Smooth muscle cell (in vitro differentiated cells): ENCODE results near the gene TAF6L. TPM values are rescaled to one million over a fixed set of nuclear protein-coding genes. Genes with fewer than 3 reads are reported as not detected.

ENCODE experiments used
- DNase-seq: peaks from one replicate; lab custom pipeline; 2025; ENCODE audit not compliant: unreplicated experiment; lab: John Stamatoyannopoulos, UW
- H2AFZ ChIP-seq: fragments of 200-600 bp; sonication (generic); 2 replicates; pipeline ENCODE4 v1.6.0; 2016; ENCODE audit warnings: antibody characterized with exemption, low read depth, mild to moderate bottlenecking
- H3F3A ChIP-seq: fragments of 200-600 bp; sonication (generic); 2 replicates; pipeline ENCODE4 v1.6.0; 2017; ENCODE audit warnings: antibody characterized with exemption, low read depth
- H3K27ac ChIP-seq: fragments of 200-600 bp; sonication (generic); 2 replicates; pipeline ENCODE4 v1.5.1; 2016; ENCODE audit warnings: low read depth, mild to moderate bottlenecking
- H3K27me3 ChIP-seq: fragments of 200-600 bp; sonication (generic); 2 replicates; pipeline ENCODE4 v1.6.1; 2016; ENCODE audit warnings: low read depth, mild to moderate bottlenecking
- H3K36me3 ChIP-seq: fragments of 200-600 bp; sonication (generic); 2 replicates; pipeline ENCODE4 v1.5.1; 2016; ENCODE audit warnings: low read depth
- H3K4me1 ChIP-seq: fragments of 200-600 bp; sonication (generic); 2 replicates; pipeline ENCODE4 v1.5.1; 2016; ENCODE audit warnings: low read depth
- H3K4me2 ChIP-seq: fragments of 200-600 bp; sonication (generic); 2 replicates; pipeline ENCODE4 v1.6.0; 2016; ENCODE audit warnings: mild to moderate bottlenecking
- H3K4me3 ChIP-seq: fragments of 200-600 bp; sonication (generic); 2 replicates; pipeline ENCODE4 v1.5.1; 2016; ENCODE audit warnings: mild to moderate bottlenecking
- H3K79me2 ChIP-seq: fragments of 200-600 bp; sonication (generic); 2 replicates; pipeline ENCODE4 v1.6.0; 2016; ENCODE audit warnings: low read depth, mild to moderate bottlenecking
- H3K9ac ChIP-seq: fragments of 200-600 bp; sonication (generic); 2 replicates; pipeline ENCODE4 v1.6.0; 2016; ENCODE audit warnings: low read depth
- H3K9me3 ChIP-seq: fragments of 200-600 bp; sonication (generic); replicated peaks from 2 replicates; pipeline ENCODE4 v1.5.1; 2016; ENCODE audit warnings: low read depth
- H4K20me1 ChIP-seq: fragments of 200-600 bp; sonication (generic); 2 replicates; pipeline ENCODE4 v1.6.0; 2016; ENCODE audit warnings: low read depth
- CTCF ChIP-seq: fragments of 200-600 bp; sonication (generic); IDR thresholded peaks from 2 replicates; pipeline ENCODE4 v1.5.1; 2017; ENCODE audit warnings: borderline replicate concordance, mild to moderate bottlenecking, antibody characterized with exemption; ENCODE audit not compliant: insufficient read depth, poor library complexity, severe bottlenecking
- WGBS: methylation state at CpG from one replicate; pipeline ENCODE4 v1.1.7; 2016; ENCODE audit warnings: low lambda C conversion rate; 5-methylcytosine and 5-hydroxymethylcytosine counted together
- polyA plus RNA-seq: library from polyadenylated mRNA; unstranded; fragments of >200 nt; fragmentation: Nextera tagmentation; extraction: Ambion mirVana; gene quantifications from 2 replicates; pipeline ENCODE4 v1.2.1, GENCODE V29; 2016
- total RNA-seq: library from RNA; depleted of rRNA; stranded (reverse); fragments of >200 nt; gene quantifications from 2 replicates; pipeline ENCODE4 v1.2.3, GENCODE V29; 2014

The TAF6L gene
- total and polyA plus RNA-seq, 2 experiments from 2014 or later = 11.9 to 18.6 TPM

GRCh38 chr11:62752177-62752785 lies 18.9 kb upstream of the TAF6L start:
- Histone ChIP-seq H3K4me1 (no peaks in the 10 kb centered on the region), H3K4me2 (no peak overlapping the region), H3K9ac (no peak overlapping the region), H3K4me3 (no peak overlapping the region), H3K27me3 (no peaks in the 10 kb centered on the region), H3K27ac (no peak overlapping the region), H3F3A (peaks cover 11% of the 10 kb centered on the region), H3K79me2 (peaks cover 21% of the 10 kb centered on the region), H3K36me3 (no peaks in the 10 kb centered on the region), H4K20me1 (no peaks in the 10 kb centered on the region), H3K9me3 (no peaks in the 10 kb centered on the region), H2AFZ (no peak overlapping the region)
- TF ChIP-seq CTCF = no peak
- DNase-seq = no peak
- 99% methylated on average over 14 of the region's 14 CpGs for WGBS

GRCh38 chr11:62752994-62753735 lies 18.0 kb upstream of the TAF6L start:
- no peak overlapping the region for H3K9ac ChIP-seq
- 92% methylated on average over 15 of the region's 15 CpGs for WGBS
- H3K79me2 ChIP-seq = peaks cover 21% of the 10 kb centered on the region
- DNase-seq = no peak
- TF ChIP-seq CTCF = no peak
- no peaks in the 10 kb centered on the region for H4K20me1 ChIP-seq
- peak overlapping the region; percentile 82 for H3K4me2 ChIP-seq
- no peak overlapping the region for H3K27ac ChIP-seq
- peak overlapping the region; percentile 81 for H3K4me3 ChIP-seq
- H3K9me3 ChIP-seq = no peaks in the 10 kb centered on the region
- no peaks in the 10 kb centered on the region for H3K36me3 ChIP-seq
- peak overlapping the region; percentile 97 for H2AFZ ChIP-seq
- no peaks in the 10 kb centered on the region for H3K27me3 ChIP-seq
- no peaks in the 10 kb centered on the region for H3K4me1 ChIP-seq
- H3F3A ChIP-seq = peaks cover 2% of the 10 kb centered on the region

GRCh38 chr11:62753736-62754603 lies 17.2 kb upstream of the TAF6L start, which contains the start of gene ZBTB3:
TSS of gene ZBTB3 (minus strand) at chr11:62754160. CDS start at chr11:62753664, 496 bp downstream.
- no peaks in the 10 kb centered on the region for H3K4me1 ChIP-seq
- peak; percentile 95 for DNase-seq
- peak within 1 kb of the TSS; percentile 75 for H3K9ac ChIP-seq
- H3K36me3 ChIP-seq = no peaks in the 10 kb centered on the region
- H3F3A ChIP-seq = no peaks in the 10 kb centered on the region
- H3K9me3 ChIP-seq = no peaks in the 10 kb centered on the region
- peaks cover 21% of the 10 kb centered on the region for H3K79me2 ChIP-seq
- H3K4me3 ChIP-seq = peak within 1 kb of the TSS; percentile 81
- no peaks in the 10 kb centered on the region for H3K27me3 ChIP-seq
- peak within 1 kb of the TSS; percentile 82 for H3K4me2 ChIP-seq
- H4K20me1 ChIP-seq = no peaks in the 10 kb centered on the region
- H3K27ac ChIP-seq = peak within 1 kb of the TSS; percentile 73
- 1% methylated on average over 46 of the region's 47 CpGs for WGBS
- peak within 1 kb of the TSS; percentile 97 for H2AFZ ChIP-seq
- no peak for TF ChIP-seq CTCF
